Measurements from ENCODE around the gene ACE2.
"Not testable (repeated sequence)": the region's sequence is repeated elsewhere in the genome, so short reads cannot be mapped to it uniquely, and the experiment has no call there.

Gene ACE2

DNA sequence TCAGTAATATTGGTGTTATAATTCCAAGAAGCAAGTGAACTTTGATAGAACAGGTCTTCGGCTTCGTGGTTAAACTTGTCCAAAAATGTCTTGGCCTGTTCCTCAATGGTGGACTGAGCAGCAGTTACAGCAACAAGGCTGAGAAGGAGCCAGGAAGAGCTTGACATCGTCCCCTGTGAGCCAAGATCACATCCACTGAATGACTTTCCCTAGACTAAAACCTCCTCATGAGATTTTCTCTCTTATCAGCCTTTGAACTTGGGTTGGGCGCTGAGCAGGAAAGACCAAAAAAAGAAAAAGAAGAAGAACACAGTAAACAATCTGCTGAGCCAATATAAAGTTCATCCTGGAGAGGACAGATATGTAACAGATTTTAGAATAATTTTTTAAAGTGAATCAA is at the start of gene ACE2:
Gene ACE2, minus strand, starts transcription at position 216 of the 400 bp plus-strand sequence. Its CDS starts 49 bp downstream, at position 167.
- H3K9me3 ChIP-seq (ENCODE audit: control insufficient read depth, insufficient read depth, low read depth, low read length), result no peaks in the 10 kb centered on the region
- H3K4me3 ChIP-seq (ENCODE audit: low read depth, low read length), result no peak within 1 kb of the TSS
- peaks cover 13% of the 10 kb centered on the region; the same call in 1 of the 2 replicates for H3K4me1 ChIP-seq (ENCODE audit: control insufficient read depth, insufficient read depth, low read length)
- peaks cover 24% of the 10 kb centered on the region; the same call in 1 of the 2 replicates for H3K27me3 ChIP-seq (ENCODE audit: control insufficient read depth, insufficient read depth, low read length)
- no peaks in the 10 kb centered on the region for H3K36me3 ChIP-seq (ENCODE audit: control insufficient read depth, insufficient read depth, low read length)
- no peak within 1 kb of the TSS; the same call in 1 of the 2 replicates for H3K27ac ChIP-seq (ENCODE audit: low read depth, low read length)
- no peak within 1 kb of the TSS for H3K9ac ChIP-seq (ENCODE audit: low read length)

DNA sequence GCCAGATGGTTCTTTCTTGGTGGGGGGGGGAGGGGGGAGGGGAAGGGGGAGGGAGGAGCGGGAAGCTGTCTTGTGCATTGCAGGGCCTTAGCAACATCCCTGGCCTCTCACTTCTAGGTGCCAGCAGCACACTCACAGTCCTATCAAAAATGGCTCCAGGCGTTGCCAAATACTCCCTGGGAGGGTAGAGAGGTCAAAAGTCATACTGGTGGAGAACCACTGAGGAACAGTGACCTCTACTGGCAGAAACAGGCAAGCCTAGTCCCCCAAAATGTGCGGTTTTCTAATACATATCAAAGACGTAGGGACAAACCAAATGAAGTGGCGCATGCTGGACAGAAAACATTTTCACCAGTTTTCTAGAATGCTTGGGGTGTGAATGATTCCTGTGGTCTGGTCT is 46.8 kb upstream of the ACE2 start:
- H3K9me3 ChIP-seq (ENCODE audit: control insufficient read depth, insufficient read depth, low read depth, low read length); H3K36me3 ChIP-seq (ENCODE audit: control insufficient read depth, insufficient read depth, low read length); H3K9ac ChIP-seq (ENCODE audit: low read length); H3K4me1 ChIP-seq (ENCODE audit: control insufficient read depth, insufficient read depth, low read length); H3K27ac ChIP-seq (ENCODE audit: low read depth, low read length); H3K27me3 ChIP-seq (ENCODE audit: control insufficient read depth, insufficient read depth, low read length); H3K4me3 ChIP-seq (ENCODE audit: low read depth, low read length): not testable (repeated sequence)

DNA sequence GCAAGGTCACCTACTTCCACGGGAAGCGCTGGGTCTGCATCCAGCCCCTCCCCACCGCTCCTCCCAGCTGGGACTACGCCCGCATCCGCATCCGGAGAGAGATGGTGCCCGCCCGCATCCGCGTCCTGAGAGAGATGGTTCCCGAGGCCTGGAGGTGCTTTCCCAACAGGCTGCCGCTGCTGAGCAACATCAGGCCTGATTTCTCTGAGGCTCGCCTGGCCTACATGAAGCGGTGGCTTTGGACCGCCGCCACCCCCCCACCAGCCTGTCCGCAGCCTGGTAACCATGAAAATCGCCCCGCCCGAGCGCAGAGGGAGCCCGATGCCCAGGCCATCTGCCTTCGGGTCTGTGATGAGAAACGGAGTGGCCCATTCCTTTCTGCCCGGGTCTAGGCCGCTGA is 45.8 kb upstream of the ACE2 start:
- Histone ChIP-seq H3K27ac (ENCODE audit: low read depth, low read length) (no peak overlapping the region), H3K9ac (ENCODE audit: low read length) (no peak overlapping the region), H3K4me1 (ENCODE audit: control insufficient read depth, insufficient read depth, low read length) (no peaks in the 10 kb centered on the region), H3K36me3 (ENCODE audit: control insufficient read depth, insufficient read depth, low read length) (no peaks in the 10 kb centered on the region), H3K9me3 (ENCODE audit: control insufficient read depth, insufficient read depth, low read depth, low read length) (no peaks in the 10 kb centered on the region), H3K27me3 (ENCODE audit: control insufficient read depth, insufficient read depth, low read length) (peaks cover 1% of the 10 kb centered on the region; the same call in 1 of the 2 replicates), H3K4me3 (ENCODE audit: low read depth, low read length) (no peak overlapping the region)

DNA sequence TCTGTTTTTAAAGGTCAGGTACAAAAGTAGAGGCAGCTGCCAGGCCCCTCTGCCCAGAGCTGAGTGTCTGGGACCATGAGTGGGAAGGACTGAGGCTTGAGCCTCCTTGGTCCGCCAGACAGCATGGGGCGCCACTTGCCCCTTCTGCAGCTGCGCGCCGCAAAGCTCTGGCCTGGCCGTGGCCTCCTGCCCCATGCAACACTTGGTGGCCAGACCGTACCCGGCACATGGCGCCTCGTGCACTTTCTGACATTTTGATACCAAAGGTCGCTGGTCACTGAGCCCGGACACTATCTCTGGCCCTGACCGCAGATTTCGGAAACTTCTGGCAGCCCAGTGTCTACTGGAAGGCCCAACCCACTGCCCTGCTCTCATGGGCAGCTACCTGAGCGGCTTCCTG is 45.3 kb upstream of the ACE2 start:
- no peaks in the 10 kb centered on the region for H3K9me3 ChIP-seq (ENCODE audit: control insufficient read depth, insufficient read depth, low read depth, low read length)
- no peak overlapping the region for H3K9ac ChIP-seq (ENCODE audit: low read length)
- no peaks in the 10 kb centered on the region for H3K4me1 ChIP-seq (ENCODE audit: control insufficient read depth, insufficient read depth, low read length)
- H3K4me3 ChIP-seq (ENCODE audit: low read depth, low read length), result no peak overlapping the region
- no peaks in the 10 kb centered on the region for H3K36me3 ChIP-seq (ENCODE audit: control insufficient read depth, insufficient read depth, low read length)
- no peaks in the 10 kb centered on the region; the same call in 1 of the 2 replicates for H3K27me3 ChIP-seq (ENCODE audit: control insufficient read depth, insufficient read depth, low read length)
- no peak overlapping the region for H3K27ac ChIP-seq (ENCODE audit: low read depth, low read length)

DNA sequence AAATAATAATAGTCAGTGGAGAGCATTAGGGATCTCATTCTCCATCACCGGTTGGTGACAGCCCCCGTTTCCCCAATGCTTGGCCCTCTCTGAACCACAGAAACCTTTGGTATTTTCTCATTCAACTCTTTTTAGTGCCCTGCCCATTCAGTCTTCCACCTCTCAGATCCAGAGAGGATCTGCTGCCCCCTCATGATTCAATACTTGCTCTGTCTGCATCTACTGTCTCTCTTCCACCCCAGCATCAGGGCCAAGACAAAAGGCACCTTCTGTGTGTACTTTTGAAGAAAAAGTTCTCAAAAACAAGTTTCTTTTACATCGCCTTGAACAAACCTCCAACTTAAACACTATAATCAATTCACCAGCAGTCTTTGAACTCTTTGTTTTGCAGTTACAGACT is 44.5 kb upstream of the ACE2 start:
- Histone ChIP-seq H3K4me1 (ENCODE audit: control insufficient read depth, insufficient read depth, low read length) (no peaks in the 10 kb centered on the region), H3K9me3 (ENCODE audit: control insufficient read depth, insufficient read depth, low read depth, low read length) (no peaks in the 10 kb centered on the region), H3K9ac (ENCODE audit: low read length) (no peak overlapping the region), H3K27ac (ENCODE audit: low read depth, low read length) (no peak overlapping the region), H3K27me3 (ENCODE audit: control insufficient read depth, insufficient read depth, low read length) (no peaks in the 10 kb centered on the region; the same call in 1 of the 2 replicates), H3K4me3 (ENCODE audit: low read depth, low read length) (no peak overlapping the region), H3K36me3 (ENCODE audit: control insufficient read depth, insufficient read depth, low read length) (no peaks in the 10 kb centered on the region)

DNA sequence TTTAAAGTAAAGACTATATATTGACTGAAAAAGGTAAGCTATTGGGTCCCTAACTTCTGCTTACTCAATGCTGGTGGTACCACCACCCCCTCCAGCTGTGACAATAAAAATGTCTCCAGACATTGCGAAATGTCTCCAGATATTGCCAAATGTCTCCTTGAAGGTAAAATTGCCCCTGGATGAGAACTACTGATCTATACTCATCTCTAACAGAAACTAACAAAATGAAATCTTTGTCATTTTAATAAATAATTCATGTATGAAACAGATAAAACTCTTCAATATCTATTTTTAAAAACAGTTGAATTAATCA is 43.8 kb upstream of the ACE2 start:
- H3K9me3 ChIP-seq (ENCODE audit: control insufficient read depth, insufficient read depth, low read depth, low read length), result no peaks in the 10 kb centered on the region

DNA sequence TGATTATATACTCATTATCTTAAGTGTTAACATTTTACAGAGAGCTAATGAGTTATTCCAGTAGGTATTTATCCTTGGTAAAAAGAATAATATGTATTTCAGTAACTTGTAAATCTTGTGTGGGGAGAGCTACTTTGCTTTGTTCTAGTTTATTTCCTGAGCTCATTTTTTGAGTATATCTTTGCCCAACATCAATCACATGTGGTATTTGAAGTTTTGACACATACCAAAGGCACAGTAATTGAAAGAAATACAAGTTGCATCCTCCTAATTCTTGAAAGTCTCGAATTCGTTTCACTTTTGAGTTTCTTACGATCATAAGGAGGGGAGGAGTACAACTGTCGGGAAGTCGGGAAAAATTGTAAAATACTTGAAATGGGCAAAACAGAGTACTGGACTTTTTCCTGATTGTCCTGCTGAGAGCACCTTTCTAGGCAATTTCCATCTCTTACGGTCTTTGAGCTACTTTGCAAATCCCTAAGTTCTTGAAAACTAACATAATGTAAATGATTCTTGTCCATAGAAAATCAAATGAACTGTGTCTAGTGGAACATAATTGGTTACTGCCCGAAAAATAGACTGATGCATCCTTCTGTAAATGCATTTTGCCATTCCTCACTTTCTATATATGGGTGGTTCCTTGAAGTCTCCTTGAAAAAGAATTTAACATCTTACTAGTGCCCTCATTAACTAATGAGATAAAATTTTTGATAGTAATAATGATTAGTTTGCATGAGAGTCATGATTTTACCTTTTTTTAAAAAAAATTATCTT is 43.2 kb upstream of the ACE2 start:
- peaks cover 2% of the 10 kb centered on the region; the same call in 1 of the 2 replicates for H3K27me3 ChIP-seq (ENCODE audit: control insufficient read depth, insufficient read depth, low read length)

More for the DNA sequence above, 43.8 kb upstream of the ACE2 start:
- Histone ChIP-seq H3K4me1 (ENCODE audit: control insufficient read depth, insufficient read depth, low read length) (no peaks in the 10 kb centered on the region), H3K9ac (ENCODE audit: low read length) (no peak overlapping the region), H3K27me3 (ENCODE audit: control insufficient read depth, insufficient read depth, low read length) (no peaks in the 10 kb centered on the region; the same call in 1 of the 2 replicates), H3K4me3 (ENCODE audit: low read depth, low read length) (no peak overlapping the region), H3K27ac (ENCODE audit: low read depth, low read length) (no peak overlapping the region), H3K36me3 (ENCODE audit: control insufficient read depth, insufficient read depth, low read length) (no peaks in the 10 kb centered on the region)

DNA sequence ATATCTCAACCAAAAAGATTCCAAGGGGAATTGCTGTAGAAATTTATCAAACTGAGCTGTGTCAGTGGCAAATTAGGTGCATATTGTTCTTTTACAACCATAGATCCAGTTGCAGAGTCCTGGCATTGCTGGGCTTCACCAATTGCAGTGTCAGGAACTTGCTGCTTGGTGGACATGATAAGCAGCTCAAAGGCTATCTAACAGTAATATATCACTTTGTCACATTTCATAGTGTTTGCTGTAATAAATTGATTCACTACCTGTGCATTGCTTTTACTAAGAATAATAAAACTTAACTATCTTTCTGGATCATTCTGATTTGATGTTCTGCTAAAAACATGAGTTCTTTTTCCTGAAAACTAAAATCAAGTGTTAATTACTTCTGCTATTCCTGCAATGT is 30.9 kb upstream of the ACE2 start:
- Histone ChIP-seq H3K4me1 (ENCODE audit: control insufficient read depth, insufficient read depth, low read length) (no peaks in the 10 kb centered on the region), H3K9me3 (ENCODE audit: control insufficient read depth, insufficient read depth, low read depth, low read length) (no peaks in the 10 kb centered on the region), H3K27me3 (ENCODE audit: control insufficient read depth, insufficient read depth, low read length) (peaks cover 18% of the 10 kb centered on the region; the same call in 1 of the 2 replicates), H3K4me3 (ENCODE audit: low read depth, low read length) (no peak overlapping the region), H3K36me3 (ENCODE audit: control insufficient read depth, insufficient read depth, low read length) (no peaks in the 10 kb centered on the region), H3K9ac (ENCODE audit: low read length) (no peak overlapping the region), H3K27ac (ENCODE audit: low read depth, low read length) (no peak overlapping the region)

More for the DNA sequence above, 43.2 kb upstream of the ACE2 start:
- H3K4me1 ChIP-seq (ENCODE audit: control insufficient read depth, insufficient read depth, low read length), result no peaks in the 10 kb centered on the region
- no peak overlapping the region for H3K27ac ChIP-seq (ENCODE audit: low read depth, low read length)
- H3K4me3 ChIP-seq (ENCODE audit: low read depth, low read length), result no peak overlapping the region
- H3K9me3 ChIP-seq (ENCODE audit: control insufficient read depth, insufficient read depth, low read depth, low read length), result no peaks in the 10 kb centered on the region
- no peak overlapping the region for H3K9ac ChIP-seq (ENCODE audit: low read length)
- H3K36me3 ChIP-seq (ENCODE audit: control insufficient read depth, insufficient read depth, low read length), result no peaks in the 10 kb centered on the region

DNA sequence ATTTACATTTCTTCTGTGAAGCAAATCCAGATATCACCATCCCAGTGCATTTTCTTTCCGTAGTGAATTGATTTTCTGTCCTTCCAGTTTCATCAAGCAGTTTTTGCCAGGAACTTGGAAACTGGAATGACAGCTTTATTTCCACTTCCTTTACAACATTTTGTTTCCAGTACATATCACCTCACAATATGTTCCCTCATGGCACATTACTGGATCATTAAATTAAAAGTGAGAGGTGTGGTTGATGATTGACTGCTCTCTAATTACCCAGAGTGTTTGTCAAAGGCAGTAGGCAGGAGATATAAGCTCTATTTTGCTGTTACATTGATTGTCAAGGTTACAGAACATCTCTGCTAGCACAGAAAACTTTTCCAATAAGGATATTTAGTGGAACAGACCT is 22.3 kb upstream of the ACE2 start:
- peaks cover 17% of the 10 kb centered on the region; the same call in 1 of the 2 replicates for H3K27me3 ChIP-seq (ENCODE audit: control insufficient read depth, insufficient read depth, low read length)

DNA sequence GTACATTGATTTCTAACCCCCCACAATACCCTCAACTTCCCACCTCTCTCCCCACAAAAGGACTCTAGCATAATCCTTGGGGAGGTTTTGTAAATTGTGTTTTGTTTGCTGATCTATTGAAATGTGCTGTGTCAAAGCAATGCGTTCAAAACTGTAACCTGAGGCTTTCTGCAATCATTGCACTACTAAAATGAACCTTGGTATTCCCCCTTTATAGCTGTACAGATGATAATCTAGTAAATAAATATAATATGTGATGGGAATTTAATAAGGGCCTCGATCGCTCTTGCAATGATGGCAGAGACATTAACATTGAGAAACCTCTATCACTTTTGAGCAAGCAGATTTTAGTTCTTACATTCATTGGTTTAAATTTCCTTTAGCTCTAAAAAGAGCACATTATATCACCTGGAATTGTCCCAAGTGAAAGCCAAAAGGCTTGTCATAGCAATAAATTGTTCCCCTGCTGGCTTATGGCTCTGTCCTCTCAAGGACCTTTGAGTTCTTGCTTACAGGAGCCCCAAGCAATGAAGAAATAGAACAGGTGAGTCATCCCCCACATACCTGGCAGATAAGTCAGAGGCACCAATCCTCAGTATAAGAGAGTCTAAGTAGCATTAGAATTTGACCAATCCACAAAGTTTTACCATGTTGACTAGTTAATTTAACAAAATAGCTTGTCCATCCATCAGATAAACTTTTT is 18.4 kb upstream of the ACE2 start:
- peaks cover 26% of the 10 kb centered on the region; the same call in 1 of the 2 replicates for H3K27me3 ChIP-seq (ENCODE audit: control insufficient read depth, insufficient read depth, low read length)
- peak overlapping the region; percentile 29; the same call in 1 of the 2 replicates for H3K27ac ChIP-seq (ENCODE audit: low read depth, low read length)

More for the DNA sequence above, 22.3 kb upstream of the ACE2 start:
- no peak overlapping the region for H3K4me3 ChIP-seq (ENCODE audit: low read depth, low read length)
- H3K27ac ChIP-seq (ENCODE audit: low read depth, low read length), result no peak overlapping the region
- H3K4me1 ChIP-seq (ENCODE audit: control insufficient read depth, insufficient read depth, low read length), result peaks cover 9% of the 10 kb centered on the region; the same call in 1 of the 2 replicates
- H3K36me3 ChIP-seq (ENCODE audit: control insufficient read depth, insufficient read depth, low read length), result no peaks in the 10 kb centered on the region
- no peak overlapping the region for H3K9ac ChIP-seq (ENCODE audit: low read length)
- H3K9me3 ChIP-seq (ENCODE audit: control insufficient read depth, insufficient read depth, low read depth, low read length), result no peaks in the 10 kb centered on the region

DNA sequence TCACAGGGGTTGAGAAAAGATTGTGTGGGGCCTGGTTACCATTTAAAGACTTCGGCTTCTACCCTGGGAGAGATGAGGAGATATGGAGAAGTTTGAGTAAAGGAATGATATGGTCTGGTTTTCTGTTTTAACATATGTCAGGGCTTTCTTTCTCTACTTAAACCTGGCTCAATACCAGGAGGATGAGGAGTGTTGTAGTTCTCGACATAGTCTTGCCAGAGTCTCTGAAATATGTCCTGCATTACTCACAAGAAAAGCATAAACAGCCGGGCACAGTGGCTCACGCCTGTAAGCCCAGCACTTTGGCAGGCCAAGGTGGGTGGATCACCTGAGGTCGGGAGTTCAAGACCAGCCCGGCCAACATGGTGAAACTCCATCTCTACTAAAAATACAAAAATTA is 16.4 kb upstream of the ACE2 start:
- Histone ChIP-seq H3K36me3 (ENCODE audit: control insufficient read depth, insufficient read depth, low read length) (no peaks in the 10 kb centered on the region), H3K9ac (ENCODE audit: low read length) (no peak overlapping the region), H3K27ac (ENCODE audit: low read depth, low read length) (no peak overlapping the region)

More for the DNA sequence above, 18.4 kb upstream of the ACE2 start:
- no peaks in the 10 kb centered on the region for H3K36me3 ChIP-seq (ENCODE audit: control insufficient read depth, insufficient read depth, low read length)
- H3K4me1 ChIP-seq (ENCODE audit: control insufficient read depth, insufficient read depth, low read length), result peaks cover 9% of the 10 kb centered on the region; the same call in 1 of the 2 replicates
- no peak overlapping the region for H3K4me3 ChIP-seq (ENCODE audit: low read depth, low read length)
- H3K9me3 ChIP-seq (ENCODE audit: control insufficient read depth, insufficient read depth, low read depth, low read length), result no peaks in the 10 kb centered on the region
- no peak overlapping the region for H3K9ac ChIP-seq (ENCODE audit: low read length)

More for the DNA sequence above, 16.4 kb upstream of the ACE2 start:
- H3K4me1 ChIP-seq (ENCODE audit: control insufficient read depth, insufficient read depth, low read length), result peaks cover 9% of the 10 kb centered on the region; the same call in 1 of the 2 replicates
- H3K27me3 ChIP-seq (ENCODE audit: control insufficient read depth, insufficient read depth, low read length), result peaks cover 29% of the 10 kb centered on the region; the same call in 1 of the 2 replicates
- no peak overlapping the region for H3K4me3 ChIP-seq (ENCODE audit: low read depth, low read length)
- no peaks in the 10 kb centered on the region for H3K9me3 ChIP-seq (ENCODE audit: control insufficient read depth, insufficient read depth, low read depth, low read length)

All from HUES6 (cell line).